Measurements from ENCODE around the gene DTWD2.
"Not testable (repeated sequence)": the region's sequence is repeated elsewhere in the genome, so short reads cannot be mapped to it uniquely, and the experiment has no call there.

GRCh38 chr5:118964388-118964787, 24.0 kb downstream of the DTWD2 start:
- TF ChIP-seq CTCF (IDR thresholded peaks at IDR 0.05; ENCODE audit: insufficient read depth, low read length, poor library complexity, severe bottlenecking); EZH2phosphoT487 (conservative IDR thresholded peaks at IDR 0.05; ENCODE audit: low read length): not testable (repeated sequence)

Data from SU-DHL-6 (cell line).